Pancreas (tissue), 10 donors: Measurements from ENCODE around the gene ARMC12. TPM values are rescaled to one million over a fixed set of nuclear protein-coding genes. Genes with fewer than 3 reads are reported as not detected.

Source experiments
- ATAC-seq, 4 donors: fragments of 200-7000 bp; cut with Tn5 transposase; one replicate each; pipeline versions ENCODE4 v1.8.0 to v1.9.1; 2020; ENCODE audit warnings: mild to moderate bottlenecking in 4 of 4, moderate library complexity in 4 of 4
- DNase-seq, 6 donors: peaks; one replicate each; pipeline ENCODE4 v3.0.0-alpha.2; 2020
- FAIRE-seq: peaks from 2 replicates; lab custom pipeline; 2012; peaks lifted over from hg19 to GRCh38; lab: Jason Lieb, UNC
- H3K27ac ChIP-seq, 4 donors: fragments of 200-600 bp; sonication (generic); 1 replicate in 3 of 4; 2 replicates in 1 of 4; pipeline versions ENCODE4 v1.5.0 to v1.8.0; 2020
- H3K27me3 ChIP-seq, 4 donors: fragments of 200-600 bp; one replicate each; pipeline ENCODE4 v1.8.0; 2021
- H3K36me3 ChIP-seq, 3 donors: fragments of 200-600 bp; sonication (generic) in 1 of 3; one replicate each; pipeline versions ENCODE4 v1.5.0 to v1.8.0; 2020 to 2021
- H3K4me1 ChIP-seq, 3 donors: fragments of 200-600 bp; one replicate each; pipeline ENCODE4 v1.8.0; 2021
- H3K4me3 ChIP-seq, 4 donors: fragments of 200-600 bp; sonication (generic) in 2 of 4; one replicate each; pipeline versions ENCODE4 v1.5.0 to v1.8.0; 2020 to 2021
- H3K9me3 ChIP-seq, 4 donors: fragments of 200-600 bp; one replicate each; pipeline ENCODE4 v1.8.0; 2021
- WGBS, 2 donors: extraction: QIAGEN DNeasy Blood & Tissue Kit; methylation state at CpG; one replicate each; pipeline ENCODE4 v1.1.7; 2013; 5-methylcytosine and 5-hydroxymethylcytosine counted together
- intact Hi-C, 3 donors: fragments of 100-400 bp; cut with DNase I; formaldehyde crosslinking; loops; one replicate each; pipeline versions ENCODE4 v1.11.1 to v1.14.2; 2022
- polyA plus RNA-seq, 2 donors: library from polyadenylated mRNA; stranded (reverse); fragments of 200-250 nt; gene quantifications; one replicate each; pipeline ENCODE4 v1.2.3, GENCODE V29; 2013
- total RNA-seq, 6 donors: library from RNA; stranded (reverse); fragmentation: NEBNext Ultra II Directional in 4 of 6; extraction: Animal tissue kit (Norgen Biotek cat#: 25700) in 4 of 6; gene quantifications; one replicate each; pipeline versions ENCODE4 v1.2.1 to v1.2.4, GENCODE V29; 2021 to 2023
- TF ChIP-seq, protein P1 (sequence below), 4 donors: fragments of 200-600 bp; sonication (generic) in 3 of 4; IDR thresholded peaks; one replicate each; pipeline versions ENCODE4 v1.5.0 to v1.8.0; 2021; ENCODE audit warnings: antibody characterized with exemption in 4 of 4
- donor health status: healthy with polysubstance abuse.
- donor health status: DM: no; HTN: no; CAD: no; lungs with moderate emphysema.
- donor health status: DM: no; HTN: no; CAD: no.
- donor health status: control.
- donor health status: control.
- donor health status: Bipolar disorder and iron deficiency.
- donor health status: DM: yes; HTN: yes; CAD: no.
- donor health status: DM: no; HTN: no; CAD: no.
- donor health status: DM: no; HTN: no; CAD: no.
- donor health status: DM: yes; HTN: yes; CAD: no.

ARMC12 gene
- total and polyA plus RNA-seq, 8 donors, result 0.12 to 2.6 (median 0.57) TPM

DNA sequence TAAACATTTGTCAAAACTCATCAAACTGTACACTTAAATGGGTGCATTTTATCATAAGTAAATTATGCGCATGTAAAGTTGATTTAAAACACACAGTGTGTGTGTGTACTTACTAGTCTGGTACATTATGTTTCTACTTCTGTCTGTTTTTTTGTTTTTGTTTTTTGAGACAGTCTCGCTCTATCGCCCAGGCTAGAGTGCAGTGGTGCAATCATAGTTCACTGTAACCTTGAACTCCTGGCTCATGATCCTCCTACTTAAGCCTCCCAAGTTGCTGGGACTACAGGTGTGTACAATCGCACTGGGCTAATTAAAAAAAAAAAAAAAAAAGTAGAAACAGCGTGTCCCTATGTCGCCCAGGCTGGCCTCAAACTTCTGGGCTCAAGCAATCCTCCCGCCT lies 25.1 kb upstream of the ARMC12 start:
- Histone ChIP-seq H3K9me3 (no peaks in the 10 kb centered on the region), H3K4me1 (peaks cover 0 to 5% (median 0%) of the 10 kb centered on the region in 3 donors), H3K27ac (no peak overlapping the region), H3K36me3 (no peaks in the 10 kb centered on the region), H3K27me3 (no peaks in the 10 kb centered on the region), H3K4me3 (no peak overlapping the region)
- TF ChIP-seq, protein P1, sequence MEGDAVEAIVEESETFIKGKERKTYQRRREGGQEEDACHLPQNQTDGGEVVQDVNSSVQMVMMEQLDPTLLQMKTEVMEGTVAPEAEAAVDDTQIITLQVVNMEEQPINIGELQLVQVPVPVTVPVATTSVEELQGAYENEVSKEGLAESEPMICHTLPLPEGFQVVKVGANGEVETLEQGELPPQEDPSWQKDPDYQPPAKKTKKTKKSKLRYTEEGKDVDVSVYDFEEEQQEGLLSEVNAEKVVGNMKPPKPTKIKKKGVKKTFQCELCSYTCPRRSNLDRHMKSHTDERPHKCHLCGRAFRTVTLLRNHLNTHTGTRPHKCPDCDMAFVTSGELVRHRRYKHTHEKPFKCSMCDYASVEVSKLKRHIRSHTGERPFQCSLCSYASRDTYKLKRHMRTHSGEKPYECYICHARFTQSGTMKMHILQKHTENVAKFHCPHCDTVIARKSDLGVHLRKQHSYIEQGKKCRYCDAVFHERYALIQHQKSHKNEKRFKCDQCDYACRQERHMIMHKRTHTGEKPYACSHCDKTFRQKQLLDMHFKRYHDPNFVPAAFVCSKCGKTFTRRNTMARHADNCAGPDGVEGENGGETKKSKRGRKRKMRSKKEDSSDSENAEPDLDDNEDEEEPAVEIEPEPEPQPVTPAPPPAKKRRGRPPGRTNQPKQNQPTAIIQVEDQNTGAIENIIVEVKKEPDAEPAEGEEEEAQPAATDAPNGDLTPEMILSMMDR (IDR thresholded peaks at IDR 0.05), result no peak
- DNase-seq (no peak), FAIRE-seq (no peak), ATAC-seq (no peak)
- 85 to 91% methylated on average over 7 of the region's 7 CpGs for WGBS, 2 donors
- intact Hi-C loops, result no loop called here

DNA sequence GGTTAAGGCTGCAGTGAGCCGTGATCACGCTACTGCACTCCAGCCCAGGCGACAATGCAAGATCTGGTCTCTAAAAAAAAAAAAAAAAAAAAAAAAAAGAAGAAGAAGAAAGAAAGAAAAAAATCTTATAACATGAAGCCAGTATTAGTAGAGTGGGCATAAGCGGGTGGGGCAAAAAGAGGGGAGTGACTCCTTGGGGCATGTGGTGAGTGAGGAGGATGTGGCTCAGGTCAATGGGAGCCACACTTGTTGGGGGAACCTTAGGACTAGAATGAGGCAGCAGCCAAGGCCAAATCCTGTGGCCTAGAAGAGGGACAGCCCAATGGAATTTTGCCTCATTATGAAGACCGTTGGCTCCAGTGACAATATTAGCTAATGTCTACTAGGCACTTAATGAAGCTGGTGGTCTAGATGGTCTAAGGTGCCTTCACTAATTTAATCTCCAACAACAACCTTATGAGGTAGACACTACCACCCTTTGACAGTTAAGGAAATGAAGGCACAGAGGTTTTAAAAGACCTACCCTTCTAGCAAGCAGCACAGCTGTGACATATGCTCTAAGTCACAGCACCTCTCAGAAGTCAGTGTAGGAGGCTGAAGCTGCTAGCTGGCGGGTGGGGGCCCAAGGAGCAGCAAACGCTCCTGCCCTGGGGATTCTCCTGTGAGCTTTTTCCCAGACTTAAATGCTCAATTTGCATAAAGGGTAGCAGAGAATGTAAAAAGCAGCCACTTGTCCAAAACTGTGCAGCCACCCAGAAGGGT lies 23.6 kb upstream of the ARMC12 start:
- 94 to 96% methylated on average over 7 of the region's 7 CpGs for WGBS, 2 donors
- Histone ChIP-seq H3K4me1 (peaks cover 0 to 3% (median 0%) of the 10 kb centered on the region in 3 donors), H3K4me3 (no peak overlapping the region), H3K27ac (no peak overlapping the region), H3K9me3 (no peaks in the 10 kb centered on the region), H3K36me3 (no peaks in the 10 kb centered on the region), H3K27me3 (no peaks in the 10 kb centered on the region)
- DNase-seq, result no peak
- no peak for FAIRE-seq
- no peak for ATAC-seq
- intact Hi-C loops, result no loop called here
- TF ChIP-seq, protein P1 (IDR thresholded peaks at IDR 0.05), result no peak

DNA sequence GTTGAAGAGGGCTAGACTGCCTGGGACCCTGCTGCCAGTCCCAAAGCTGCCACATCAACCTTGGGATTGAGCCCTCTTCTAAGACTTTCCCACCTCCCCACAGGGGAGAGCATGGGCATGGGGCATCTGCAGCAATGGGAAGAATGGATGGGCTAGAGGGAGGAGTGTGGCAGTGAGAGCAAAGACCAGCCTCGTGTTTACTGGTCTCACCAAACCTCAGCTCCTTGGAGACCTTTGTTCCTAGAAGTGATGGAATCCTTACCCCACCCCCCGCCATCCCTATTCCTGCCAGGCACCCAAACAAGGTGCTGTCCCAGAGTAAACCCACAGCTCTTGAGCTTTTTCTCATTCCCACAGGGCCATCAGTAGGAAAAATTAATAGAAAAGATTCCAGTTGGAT lies 20.0 kb upstream of the ARMC12 start:
- TF ChIP-seq, protein P1 (IDR thresholded peaks at IDR 0.05), result no peak
- Histone ChIP-seq H3K27ac (no peak overlapping the region), H3K4me3 (no peak overlapping the region), H3K4me1 (no peaks in the 10 kb centered on the region), H3K36me3 (no peaks in the 10 kb centered on the region), H3K9me3 (no peaks in the 10 kb centered on the region), H3K27me3 (no peaks in the 10 kb centered on the region)
- no peak for ATAC-seq
- intact Hi-C loops, result no loop called here
- no peak for DNase-seq
- 64 to 69% methylated on average over 2 of the region's 2 CpGs for WGBS, 2 donors
- no peak for FAIRE-seq

DNA sequence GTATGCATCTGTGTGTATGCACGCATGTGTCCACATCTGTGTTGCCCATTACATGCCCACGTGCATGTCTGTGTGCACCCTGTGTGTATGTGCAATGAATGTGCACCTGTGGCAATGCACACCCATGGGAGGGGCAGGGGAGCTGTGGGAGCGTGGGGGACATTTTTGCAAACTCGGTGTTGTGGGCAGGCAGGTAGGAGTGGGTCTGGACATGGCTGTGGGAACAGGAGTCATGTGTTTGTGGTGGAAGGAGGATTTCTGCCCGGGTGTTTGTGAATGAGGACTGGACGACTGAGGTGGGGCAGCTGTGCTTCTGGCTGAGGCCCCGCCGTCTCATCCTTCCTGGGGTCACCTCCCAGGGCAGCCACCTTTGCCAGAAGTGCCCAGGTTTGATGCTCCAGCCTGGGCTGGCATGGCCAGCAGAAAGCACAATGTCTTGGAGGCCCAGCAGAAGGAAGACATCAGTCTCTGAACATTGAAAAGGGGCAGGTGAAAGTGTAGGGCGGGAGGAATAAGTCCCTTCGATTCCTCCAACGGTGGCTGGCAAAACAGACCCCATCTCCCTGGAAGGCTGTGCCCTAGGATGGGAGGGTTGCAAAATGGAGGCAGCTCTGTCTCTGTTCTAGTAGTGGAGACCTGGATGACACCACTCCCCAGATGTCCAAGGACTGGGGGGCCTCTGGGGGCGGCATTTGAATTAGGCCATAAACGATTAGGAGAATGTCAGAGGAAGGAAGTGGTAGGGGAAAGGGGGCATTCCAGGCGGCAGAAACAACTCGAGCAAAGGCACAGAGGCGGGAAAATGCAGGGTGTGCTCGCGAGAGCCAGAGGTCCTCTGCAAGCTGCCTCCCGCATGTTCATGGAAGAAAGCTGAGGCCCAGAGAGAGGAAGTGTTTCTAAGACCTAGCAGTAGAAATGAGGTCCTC lies 19.1 kb upstream of the ARMC12 start:
- no peak for ATAC-seq
- H3K4me1 ChIP-seq, result peaks cover 0 to 8% (median 4%) of the 10 kb centered on the region in 3 donors

More for the DNA sequence above, 19.1 kb upstream of the ARMC12 start:
- FAIRE-seq, result no peak
- no peak overlapping the region for H3K27ac ChIP-seq
- no peak for DNase-seq
- intact Hi-C loops, result no loop called here
- TF ChIP-seq, protein P1 (IDR thresholded peaks at IDR 0.05), result no peak
- H3K27me3 ChIP-seq, result no peaks in the 10 kb centered on the region
- H3K9me3 ChIP-seq, result no peaks in the 10 kb centered on the region
- no peaks in the 10 kb centered on the region for H3K36me3 ChIP-seq
- H3K4me3 ChIP-seq, result no peak overlapping the region
- 80 to 86% methylated on average over 19 of the region's 19 CpGs for WGBS, 2 donors
